Measurements from ENCODE around the gene TMEM185B. TPM values are rescaled to one million over a fixed set of nuclear protein-coding genes. Genes with fewer than 3 reads are reported as not detected.

The TMEM185B gene
- total RNA-seq, 2 donors from 2014 or later = 20.9 to 21.1 TPM

DNA sequence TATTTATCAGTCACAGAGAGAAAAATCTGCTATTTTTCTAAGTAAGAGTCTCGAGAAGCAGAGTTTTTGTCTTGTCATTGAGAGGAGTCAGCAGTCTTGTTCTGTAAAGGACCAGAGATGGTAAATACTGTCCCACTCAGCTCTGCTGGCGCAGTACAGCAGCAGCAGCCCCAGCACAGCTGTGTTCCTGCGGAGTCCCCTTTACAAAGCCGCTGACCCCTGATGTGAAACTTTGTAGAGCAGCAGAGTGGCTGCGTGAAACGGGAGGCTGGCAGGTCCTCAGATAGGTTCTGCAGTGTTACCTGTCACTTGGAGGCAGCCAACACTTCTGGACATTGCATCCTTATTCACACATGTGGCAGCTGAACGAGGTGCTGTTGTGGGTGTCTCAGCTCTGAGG is 45.2 kb downstream of the TMEM185B start:
- Mint-ChIP-seq H3K4me1 (ENCODE audit: low read depth) (peaks cover 57% of the 10 kb centered on the region), H3K4me3 (peak overlapping the region; percentile 97 to 98)
- no peak for DNase-seq

GRCh38 chr2:120177001-120177621 is 46.1 kb downstream of the TMEM185B start:
- Mint-ChIP-seq H3K27me3 (ENCODE audit: low read depth) (no peaks in the 10 kb centered on the region), H3K9me3 (no peaks in the 10 kb centered on the region), H3K4me1 (ENCODE audit: low read depth) (peaks cover 53% of the 10 kb centered on the region), H3K4me3 (peak overlapping the region; percentile 97 to 98), H3K36me3 (ENCODE audit: insufficient read depth in 2 of 2) (no peaks in the 10 kb centered on the region), H3K27ac (peak overlapping the region; percentile 99)
- ATAC-seq (replicated peaks in 1 of 2) = peak; percentile 92 to 95
- DNase-seq = peak; percentile 83 to 86

More for the DNA sequence above, 45.2 kb downstream of the TMEM185B start:
- Mint-ChIP-seq H3K27ac (peak overlapping the region; percentile 96), H3K27me3 (ENCODE audit: low read depth) (no peaks in the 10 kb centered on the region), H3K9me3 (no peaks in the 10 kb centered on the region), H3K36me3 (ENCODE audit: insufficient read depth in 2 of 2) (no peaks in the 10 kb centered on the region)
- ATAC-seq (replicated peaks in 1 of 2) = no peak

- no peaks in the 10 kb centered on the region for H3K9me3 Mint-ChIP-seq
- ATAC-seq (replicated peaks in 1 of 2) (peak in 1 of 2 donors; percentile 0), DNase-seq (no peak)
- H3K4me1 Mint-ChIP-seq (ENCODE audit: low read depth) = peaks cover 48% of the 10 kb centered on the region
- peak overlapping the region; percentile 97 to 98 for H3K4me3 Mint-ChIP-seq
- peak overlapping the region; percentile 99 for H3K27ac Mint-ChIP-seq
- no peaks in the 10 kb centered on the region for H3K36me3 Mint-ChIP-seq (ENCODE audit: insufficient read depth in 2 of 2)
- no peaks in the 10 kb centered on the region for H3K27me3 Mint-ChIP-seq (ENCODE audit: low read depth)
Observed at GRCh38 chr2:120176526-120176925, 46.7 kb downstream of the TMEM185B start.

DNA sequence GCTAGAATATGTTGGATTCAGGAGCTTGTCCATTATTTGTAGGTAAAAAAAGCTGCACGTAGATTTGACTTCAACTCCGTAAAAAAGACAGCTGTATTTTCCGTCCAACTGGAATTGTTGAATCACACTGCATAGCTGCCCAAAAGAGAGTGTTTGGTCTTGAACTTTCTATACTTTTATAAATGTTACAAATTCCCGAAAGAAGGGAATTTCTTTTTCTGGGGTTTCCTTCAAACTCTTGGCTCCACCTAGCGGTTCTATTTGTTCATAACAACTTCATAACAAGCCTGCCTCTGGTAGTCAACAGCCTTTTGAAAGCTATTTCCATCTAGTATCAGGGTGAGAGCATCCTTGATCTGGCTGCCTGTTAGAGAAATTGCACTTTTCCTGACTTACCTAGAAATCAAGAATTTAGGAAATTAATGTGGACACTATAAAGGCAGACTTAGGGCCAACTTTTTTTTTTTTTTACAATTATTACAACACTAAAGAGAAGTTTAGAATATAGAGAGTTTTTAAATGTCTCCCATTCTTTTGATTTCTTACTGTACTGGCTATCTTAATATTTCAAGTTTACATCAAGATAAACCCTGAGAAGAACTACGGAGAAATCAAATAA is 48.1 kb downstream of the TMEM185B start:
- H3K36me3 Mint-ChIP-seq (ENCODE audit: insufficient read depth in 2 of 2) = no peaks in the 10 kb centered on the region
- peak overlapping the region in 1 of 2 donors; percentile 40 for H3K4me3 Mint-ChIP-seq
- H3K27ac Mint-ChIP-seq = peak overlapping the region; percentile 75
- no peaks in the 10 kb centered on the region for H3K9me3 Mint-ChIP-seq
- peaks cover 46% of the 10 kb centered on the region for H3K4me1 Mint-ChIP-seq (ENCODE audit: low read depth)
- ATAC-seq (replicated peaks in 1 of 2) = no peak
- H3K27me3 Mint-ChIP-seq (ENCODE audit: low read depth) = no peaks in the 10 kb centered on the region
- DNase-seq = peak in 1 of 2 donors; percentile 28

Other genes with a start within 250 kb of the TMEM185B start
- gene EPB41L5, start 210.3 kb downstream of the TMEM185B start, total RNA-seq = 1 to 10 TPM; 4.1 to 5.3 TPM
- 10 to 100 TPM; 52.9 to 53.1 TPM for gene RALB, start 29.5 kb upstream of the TMEM185B start, total RNA-seq
- not detected for gene INHBB, start 122.7 kb upstream of the TMEM185B start, total RNA-seq